GM12892 (cell line): ENCODE measurements around the gene RND3.

Experiments used
- POLR2A ChIP-seq: IDR thresholded peaks from 2 replicates; pipeline ENCODE4 v1.6.1; 2011; ENCODE audit warnings: low read depth, low read length, control low read depth
- POLR2AphosphoS5 ChIP-seq: IDR thresholded peaks from 2 replicates; pipeline ENCODE4 v1.6.1; 2011; ENCODE audit warnings: low read depth, low read length, control low read depth

DNA sequence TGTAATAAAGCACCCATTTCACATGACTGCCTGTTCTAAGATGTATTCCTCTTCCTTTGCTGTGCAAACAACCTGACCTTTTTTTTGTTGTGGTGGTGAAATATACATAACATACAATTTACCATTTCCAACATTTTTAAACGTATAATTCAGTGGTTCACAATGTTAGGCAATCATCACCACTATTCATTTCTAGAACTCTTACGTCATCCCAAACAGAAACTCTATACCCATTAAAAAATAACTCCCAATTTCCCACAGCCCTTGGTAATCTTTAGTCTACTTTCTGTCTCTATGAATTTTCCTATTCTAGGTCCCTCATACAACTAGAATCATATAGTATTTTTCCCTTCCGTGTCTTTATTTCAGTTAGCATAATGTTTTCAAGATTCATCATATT lies 36.7 kb downstream of the RND3 start:
- TF ChIP-seq POLR2A (no peak), POLR2AphosphoS5 (no peak)
